Effector memory CD8-positive, alpha-beta T cell (primary cell): Measurements from ENCODE around the gene SLC9A9.

Experiments
- ATAC-seq: fragments of 150-1000 bp; cut with Tn5 transposase; replicated peaks from 2 replicates; pipeline ENCODE4 v1.10.0; 2021; ENCODE audit warnings: mild to moderate bottlenecking, moderate library complexity
- DNase-seq, 3 experiments: peaks; one replicate each; pipeline ENCODE4 v3.0.0; 2021
- H3K27ac Mint-ChIP-seq, 2 donors: one replicate each; pipeline ENCODE4 v1.8.0; 2022; ENCODE audit warnings: mild to moderate bottlenecking in 2 of 2, mixed read lengths in 2 of 2, moderate library complexity in 2 of 2
- H3K27me3 Mint-ChIP-seq, 2 donors: one replicate each; pipeline ENCODE4 v1.8.0; 2022; ENCODE audit warnings: mixed read lengths in 2 of 2
- H3K36me3 Mint-ChIP-seq: one replicate; pipeline ENCODE4 v1.8.0; 2022; ENCODE audit warnings: mild to moderate bottlenecking, moderate library complexity, mixed read lengths; ENCODE audit not compliant: insufficient read depth
- H3K4me1 Mint-ChIP-seq, 2 donors: one replicate each; pipeline ENCODE4 v1.8.0; 2022; ENCODE audit warnings: low read depth in 2 of 2, mixed read lengths in 2 of 2
- H3K4me3 Mint-ChIP-seq, 2 donors: one replicate each; pipeline ENCODE4 v1.8.0; 2022; ENCODE audit warnings: mild to moderate bottlenecking in 2 of 2, mixed read lengths in 2 of 2, moderate library complexity in 2 of 2
- H3K9me3 Mint-ChIP-seq, 2 donors: one replicate each; pipeline ENCODE4 v1.8.0; 2022; ENCODE audit warnings: mixed read lengths in 2 of 2

The SLC9A9 gene

GRCh38 chr3:143571548-143571947 lies 276.7 kb downstream of the SLC9A9 start:
- Mint-ChIP-seq H3K4me3 (no peak overlapping the region), H3K9me3 (no peaks in the 10 kb centered on the region)

DNA sequence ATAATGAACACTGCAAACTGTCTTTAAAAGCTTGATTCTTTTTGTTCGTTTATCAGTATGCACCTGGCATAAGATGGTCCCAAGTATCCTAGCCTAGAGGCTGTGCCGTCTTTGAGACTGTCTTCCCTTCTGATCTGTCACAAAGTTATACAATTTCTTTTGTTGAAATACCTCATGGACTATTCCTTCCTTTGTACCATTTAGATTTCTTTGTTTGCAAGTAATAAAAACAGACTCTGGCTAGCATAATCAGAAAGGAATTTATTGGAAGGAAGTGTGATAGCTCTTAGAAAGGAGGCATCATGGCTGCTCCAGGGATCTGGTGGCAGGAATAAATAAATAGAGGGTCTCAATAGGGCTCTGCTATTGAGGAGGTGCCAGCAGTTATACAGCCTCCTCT lies 280.4 kb downstream of the SLC9A9 start:
- H3K4me3 Mint-ChIP-seq = no peak overlapping the region

More at GRCh38 chr3:143571548-143571947, 276.7 kb downstream of the SLC9A9 start:
- H3K36me3 Mint-ChIP-seq = no peaks in the 10 kb centered on the region
- H3K27ac Mint-ChIP-seq = no peak overlapping the region
- ATAC-seq = no peak
- no peak for DNase-seq
- no peaks in the 10 kb centered on the region for H3K27me3 Mint-ChIP-seq
- H3K4me1 Mint-ChIP-seq = no peaks in the 10 kb centered on the region

GRCh38 chr3:143565951-143566350 lies 282.3 kb downstream of the SLC9A9 start:
- no peak for ATAC-seq
- H3K27me3 Mint-ChIP-seq = no peaks in the 10 kb centered on the region
- H3K4me3 Mint-ChIP-seq = no peak overlapping the region
- DNase-seq = no peak
- no peak overlapping the region for H3K27ac Mint-ChIP-seq
- H3K4me1 Mint-ChIP-seq = no peaks in the 10 kb centered on the region
- no peaks in the 10 kb centered on the region for H3K36me3 Mint-ChIP-seq
- no peaks in the 10 kb centered on the region for H3K9me3 Mint-ChIP-seq

More for the DNA sequence above, 280.4 kb downstream of the SLC9A9 start:
- no peaks in the 10 kb centered on the region for H3K4me1 Mint-ChIP-seq
- ATAC-seq (no peak), DNase-seq (no peak)
- no peaks in the 10 kb centered on the region for H3K9me3 Mint-ChIP-seq
- H3K27ac Mint-ChIP-seq = no peak overlapping the region
- H3K36me3 Mint-ChIP-seq = no peaks in the 10 kb centered on the region
- H3K27me3 Mint-ChIP-seq = no peaks in the 10 kb centered on the region

- Mint-ChIP-seq H3K27ac (no peak overlapping the region), H3K36me3 (no peaks in the 10 kb centered on the region), H3K27me3 (no peaks in the 10 kb centered on the region), H3K4me3 (no peak overlapping the region), H3K4me1 (no peaks in the 10 kb centered on the region), H3K9me3 (no peaks in the 10 kb centered on the region)
- DNase-seq (no peak), ATAC-seq (no peak)
Observed at GRCh38 chr3:143563786-143564185, 284.5 kb downstream of the SLC9A9 start.

- Mint-ChIP-seq H3K4me1 (no peaks in the 10 kb centered on the region), H3K27me3 (no peaks in the 10 kb centered on the region), H3K4me3 (no peak overlapping the region), H3K9me3 (no peaks in the 10 kb centered on the region), H3K36me3 (no peaks in the 10 kb centered on the region), H3K27ac (no peak overlapping the region)
- DNase-seq (no peak), ATAC-seq (no peak)
Observed at GRCh38 chr3:143562789-143563188, 285.5 kb downstream of the SLC9A9 start.

DNA sequence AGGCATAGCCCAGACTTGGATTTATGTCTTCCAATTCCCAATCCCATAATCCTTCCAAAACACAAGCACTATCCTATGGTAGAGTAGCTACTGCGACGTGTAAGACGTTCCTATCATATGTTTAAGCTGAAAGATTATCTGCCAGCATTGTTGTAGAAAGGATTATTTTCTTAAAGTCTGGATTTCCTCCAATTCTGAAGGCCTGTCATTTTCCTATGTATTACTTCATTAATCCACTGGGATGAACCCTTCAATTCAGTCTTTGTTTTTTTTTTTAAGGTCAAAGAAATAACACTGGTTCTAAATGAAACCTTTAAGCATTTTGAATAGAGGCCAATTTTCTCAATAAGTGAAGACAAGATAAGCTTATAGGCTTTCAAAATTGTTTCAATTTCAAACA lies 289.0 kb downstream of the SLC9A9 start:
- no peaks in the 10 kb centered on the region for H3K27me3 Mint-ChIP-seq
- H3K36me3 Mint-ChIP-seq = no peaks in the 10 kb centered on the region
- no peak overlapping the region for H3K27ac Mint-ChIP-seq
- no peaks in the 10 kb centered on the region for H3K9me3 Mint-ChIP-seq
- DNase-seq (no peak), ATAC-seq (no peak)
- no peaks in the 10 kb centered on the region for H3K4me1 Mint-ChIP-seq
- no peak overlapping the region for H3K4me3 Mint-ChIP-seq

DNA sequence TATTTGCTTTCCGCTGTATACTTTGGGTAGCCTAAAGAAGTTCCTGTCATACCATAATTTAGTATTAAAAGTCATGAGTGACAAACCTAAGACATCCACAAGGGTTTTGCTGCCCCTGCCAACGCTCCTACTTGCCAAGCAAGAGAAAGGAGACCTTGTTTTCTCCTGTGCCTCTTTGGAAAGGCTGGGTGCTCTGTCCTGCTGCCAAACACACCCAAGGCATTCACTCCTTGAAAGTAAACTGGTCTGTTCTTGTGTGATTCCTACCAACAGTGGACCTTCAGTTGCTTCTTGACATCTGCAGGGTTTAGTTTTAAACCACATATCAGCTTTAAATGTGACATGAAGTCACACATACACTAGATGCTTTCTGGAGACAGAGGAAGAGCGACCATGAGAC lies 295.4 kb downstream of the SLC9A9 start:
- no peaks in the 10 kb centered on the region for H3K27me3 Mint-ChIP-seq
- H3K4me1 Mint-ChIP-seq = no peaks in the 10 kb centered on the region
- H3K36me3 Mint-ChIP-seq = no peaks in the 10 kb centered on the region
- ATAC-seq (no peak), DNase-seq (no peak)
- no peaks in the 10 kb centered on the region for H3K9me3 Mint-ChIP-seq
- no peak overlapping the region for H3K27ac Mint-ChIP-seq
- H3K4me3 Mint-ChIP-seq = no peak overlapping the region

DNA sequence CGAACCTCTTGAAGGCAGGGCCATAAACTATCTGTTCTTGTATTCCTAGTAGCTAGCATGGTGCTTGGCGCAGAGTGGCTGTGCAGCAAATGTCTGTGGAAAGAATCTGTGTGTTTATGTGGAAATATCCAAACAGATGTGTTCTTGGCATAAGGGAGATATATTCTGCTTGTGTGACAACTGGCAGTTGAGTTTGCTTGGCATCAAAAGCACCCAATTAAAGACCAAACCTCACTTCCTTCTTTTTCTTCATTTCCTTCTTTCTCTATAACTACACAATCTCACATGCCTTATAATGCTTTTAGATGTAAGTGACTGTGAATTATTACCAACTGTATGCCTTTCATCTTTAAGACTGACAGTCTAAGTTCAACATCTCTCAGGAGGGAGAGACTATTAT lies 296.5 kb downstream of the SLC9A9 start:
- no peak for ATAC-seq
- Mint-ChIP-seq H3K27me3 (no peaks in the 10 kb centered on the region), H3K36me3 (no peaks in the 10 kb centered on the region), H3K4me1 (no peaks in the 10 kb centered on the region), H3K27ac (no peak overlapping the region), H3K9me3 (no peaks in the 10 kb centered on the region), H3K4me3 (no peak overlapping the region)
- DNase-seq = no peak

DNA sequence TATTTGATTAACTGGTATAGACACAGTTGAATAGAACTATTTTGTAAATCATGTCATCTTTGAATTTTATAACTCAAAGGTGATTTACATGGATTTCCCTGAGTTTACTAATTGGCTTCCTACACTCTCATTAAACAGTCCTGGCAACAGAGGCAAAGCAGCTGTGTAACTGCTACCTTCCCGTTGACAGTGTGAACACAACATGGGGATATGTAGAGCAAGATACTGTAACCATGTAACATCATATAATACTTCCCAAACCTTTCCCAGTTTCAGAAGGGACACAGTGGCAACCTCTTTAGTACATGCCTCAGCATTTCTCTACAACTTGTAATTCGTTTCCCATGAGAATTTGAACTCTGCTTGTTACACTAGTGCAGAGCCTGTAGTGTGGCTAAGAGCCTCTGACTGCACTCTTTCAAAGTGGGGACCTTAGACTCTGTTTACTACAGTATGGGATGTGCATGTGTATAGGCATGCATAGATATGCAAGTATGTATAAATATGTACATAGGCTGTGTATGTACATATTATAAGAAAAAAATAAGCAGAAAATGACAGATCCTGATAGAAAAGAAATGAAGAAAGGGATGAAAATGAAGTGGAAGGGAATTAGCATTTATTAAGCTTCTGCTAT lies 299.3 kb downstream of the SLC9A9 start:
- H3K27me3 Mint-ChIP-seq = no peaks in the 10 kb centered on the region
- no peak overlapping the region for H3K4me3 Mint-ChIP-seq
- H3K4me1 Mint-ChIP-seq = no peaks in the 10 kb centered on the region
- H3K36me3 Mint-ChIP-seq = peaks cover 3% of the 10 kb centered on the region
- no peak for ATAC-seq
- no peak for DNase-seq
- H3K27ac Mint-ChIP-seq = no peak overlapping the region
- no peaks in the 10 kb centered on the region for H3K9me3 Mint-ChIP-seq

DNA sequence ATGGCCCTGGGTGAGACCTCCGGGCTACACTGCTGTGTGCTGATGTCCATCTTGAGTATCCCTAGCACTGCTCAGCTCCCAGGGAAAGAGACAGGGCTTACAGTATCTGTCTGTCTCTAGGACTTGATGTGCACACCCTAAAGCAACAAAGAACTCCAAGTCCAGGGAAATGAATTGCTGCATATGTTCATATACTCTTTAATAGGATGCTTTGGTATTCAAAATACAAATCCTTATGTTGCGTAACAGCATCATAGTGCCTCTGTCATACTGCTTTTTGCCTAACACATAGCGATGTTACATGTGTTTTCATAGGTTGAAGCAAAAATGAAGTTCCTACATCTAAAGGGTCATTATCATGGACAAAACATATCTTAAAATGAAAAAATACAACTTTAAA lies 299.9 kb downstream of the SLC9A9 start:
- DNase-seq = no peak
- no peak for ATAC-seq
- Mint-ChIP-seq H3K4me1 (no peaks in the 10 kb centered on the region), H3K27me3 (no peaks in the 10 kb centered on the region), H3K9me3 (no peaks in the 10 kb centered on the region), H3K4me3 (no peak overlapping the region), H3K27ac (no peak overlapping the region), H3K36me3 (peaks cover 3% of the 10 kb centered on the region)

- no peaks in the 10 kb centered on the region for H3K27me3 Mint-ChIP-seq
- DNase-seq = no peak
- H3K36me3 Mint-ChIP-seq = no peaks in the 10 kb centered on the region
- ATAC-seq = no peak
- H3K4me3 Mint-ChIP-seq = no peak overlapping the region
- no peak overlapping the region for H3K27ac Mint-ChIP-seq
- peaks cover 2 to 7% of the 10 kb centered on the region in 2 donors for H3K4me1 Mint-ChIP-seq
- no peaks in the 10 kb centered on the region for H3K9me3 Mint-ChIP-seq
Observed at GRCh38 chr3:143538577-143538981, 309.7 kb downstream of the SLC9A9 start.

- H3K27me3 Mint-ChIP-seq = no peaks in the 10 kb centered on the region
- ATAC-seq (no peak), DNase-seq (no peak)
- H3K36me3 Mint-ChIP-seq = no peaks in the 10 kb centered on the region
- H3K4me3 Mint-ChIP-seq = no peak overlapping the region
- peaks cover 2 to 7% of the 10 kb centered on the region in 2 donors for H3K4me1 Mint-ChIP-seq
- no peak overlapping the region for H3K27ac Mint-ChIP-seq
- no peaks in the 10 kb centered on the region for H3K9me3 Mint-ChIP-seq
Observed at GRCh38 chr3:143538061-143538460, 310.2 kb downstream of the SLC9A9 start.

GRCh38 chr3:143536817-143537535 lies 311.3 kb downstream of the SLC9A9 start:
- Mint-ChIP-seq H3K4me1 (peaks cover 2 to 7% of the 10 kb centered on the region in 2 donors), H3K4me3 (no peak overlapping the region), H3K36me3 (no peaks in the 10 kb centered on the region), H3K27ac (no peak overlapping the region), H3K9me3 (no peaks in the 10 kb centered on the region), H3K27me3 (no peaks in the 10 kb centered on the region)
- ATAC-seq (no peak), DNase-seq (no peak)

DNA sequence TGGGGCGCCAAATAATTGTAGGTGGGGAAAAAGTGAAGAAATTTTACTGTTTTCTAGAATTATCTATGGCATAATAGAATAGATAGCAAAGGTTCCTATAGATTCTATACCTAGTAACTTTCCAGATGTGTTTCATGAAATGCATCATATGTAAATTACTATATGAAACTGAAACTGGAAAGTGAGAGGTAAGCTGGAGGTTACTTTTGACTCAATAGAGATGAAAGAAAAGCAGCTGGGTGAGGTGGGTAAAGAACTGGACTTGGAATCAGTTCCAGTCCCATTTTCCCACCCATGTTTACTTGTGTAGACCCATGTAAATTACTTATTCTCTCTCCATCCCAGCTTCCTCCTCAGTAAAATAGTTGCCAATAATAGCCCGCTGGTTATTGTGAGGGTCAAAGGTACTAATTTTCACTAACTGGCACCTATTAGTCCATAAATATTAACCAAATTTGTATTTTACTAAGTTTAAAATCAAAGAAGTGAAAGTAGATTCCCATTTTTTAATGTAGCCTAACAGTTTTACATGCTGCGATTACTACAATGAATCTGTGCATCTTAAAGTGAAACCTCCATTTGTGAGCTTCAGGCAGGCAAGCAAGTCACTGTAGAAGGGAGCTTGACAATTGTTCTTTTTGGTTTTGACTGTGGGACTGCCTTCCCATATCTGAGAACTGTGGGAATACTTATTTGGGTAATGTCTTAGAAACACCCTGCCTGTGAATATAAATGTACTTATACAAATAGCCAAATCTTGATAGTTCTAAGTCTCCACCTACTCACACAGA lies 312.1 kb downstream of the SLC9A9 start:
- H3K9me3 Mint-ChIP-seq = no peaks in the 10 kb centered on the region
- no peaks in the 10 kb centered on the region for H3K36me3 Mint-ChIP-seq
- DNase-seq (no peak), ATAC-seq (no peak)
- no peaks in the 10 kb centered on the region for H3K27me3 Mint-ChIP-seq
- no peak overlapping the region for H3K27ac Mint-ChIP-seq
- peaks cover 2 to 7% of the 10 kb centered on the region in 2 donors for H3K4me1 Mint-ChIP-seq
- H3K4me3 Mint-ChIP-seq = no peak overlapping the region
